Adrenal gland (tissue), 5 donors: ENCODE results near the gene PTH2R.

ENCODE experiments used
- CTCF ChIP-seq, 6 experiments: fragments of 450-650 bp in 4 of 6; fragments of 200-600 bp in 2 of 6; sonication (generic) in 1 of 6; IDR thresholded peaks; 1 replicate in 5 of 6; 2 replicates in 1 of 6; pipeline versions ENCODE4 v1.5.1 to v1.8.0; 2016 to 2021; ENCODE audit warnings: antibody characterized with exemption in 6 of 6, mild to moderate bottlenecking in 2 of 6, moderate library complexity in 1 of 6
- POLR2A ChIP-seq, 2 donors: fragments of 450-650 bp; IDR thresholded peaks; one replicate each; pipeline ENCODE4 v1.6.1; 2017; ENCODE audit warnings: antibody characterized with exemption in 2 of 2, mild to moderate bottlenecking in 2 of 2, moderate library complexity in 1 of 2
- donor health status: DM: no; HTN: no; CAD: no.

GRCh38 chr2:208370881-208371633 is 35.5 kb upstream of the PTH2R start:
- TF ChIP-seq CTCF (IDR thresholded peaks at IDR 0.05) (no peak), POLR2A (IDR thresholded peaks at IDR 0.05) (no peak)
